ENCODE data around the gene LEFTY1. TPM values are rescaled to one million over a fixed set of nuclear protein-coding genes. Genes with fewer than 3 reads are reported as not detected.

Gene LEFTY1
- total RNA-seq, 1 experiment from 2014 or later = not detected

DNA sequence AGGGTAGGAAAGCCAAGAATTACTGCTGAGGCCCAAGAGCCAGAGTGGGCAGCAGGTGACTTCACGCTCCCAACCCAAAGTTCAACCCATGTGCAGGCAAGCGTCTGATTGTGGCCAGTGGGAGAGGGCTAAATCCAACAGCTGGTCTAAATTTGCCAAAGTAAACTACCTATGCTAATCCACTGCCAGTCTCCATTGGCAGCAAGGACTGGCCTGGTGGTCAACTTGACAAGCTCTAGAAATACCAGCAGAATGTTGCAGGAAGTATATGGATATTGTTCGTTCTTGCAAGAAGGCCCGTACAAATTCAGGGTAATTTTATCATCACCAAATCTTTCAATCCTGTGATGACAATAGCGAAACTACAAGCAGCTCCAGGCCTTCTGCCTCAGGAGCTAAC is 8.3 kb downstream of the LEFTY1 start:
- DNase-seq (no peak), ATAC-seq (no peak)
- H3F3A ChIP-seq (ENCODE audit: low read length, unreplicated experiment) = peaks cover 4% of the 10 kb centered on the region
- H3K9ac ChIP-seq (ENCODE audit: low read length) = peak overlapping the region; percentile 97
- CTCF ChIA-PET = interaction anchor here (0.8 kb wide), 1 partner anchor 9 kb away, joined by 5 read pairs; no protein-coding TSS in a partner anchor
- H3K79me2 ChIP-seq (ENCODE audit: low read length) = peaks cover 69% of the 10 kb centered on the region
- BruUV-seq (replicated peaks) = no TSS peak
- H3K27ac ChIP-seq (ENCODE audit: low read length) = peak overlapping the region; percentile 98
- H4K20me1 ChIP-seq (ENCODE audit: low read length) = peaks cover 23% of the 10 kb centered on the region; the same call in 1 of the 2 replicates
- intact Hi-C loops (cut with micrococcal nuclease) = loop anchor here (1.0 to 5.0 kb wide), 3 partner anchors 14 to 103 kb away; partner anchors contain the start of gene SRP9
- peak overlapping the region; percentile 93 for H3K4me2 ChIP-seq (ENCODE audit: low read length)
- H3K4me1 ChIP-seq (ENCODE audit: insufficient read depth, low read length) = peaks cover 65% of the 10 kb centered on the region
- no peaks in the 10 kb centered on the region for H3K27me3 ChIP-seq (ENCODE audit: low read length)
- no peaks in the 10 kb centered on the region for H3K9me3 ChIP-seq (ENCODE audit: low read length)
- no peaks in the 10 kb centered on the region for H3K9me2 ChIP-seq (replicated peaks; ENCODE audit: low read length)
- peak overlapping the region; percentile 96 for H3K4me3 ChIP-seq (ENCODE audit: low read length)
- TF ChIP-seq EZH2phosphoT487 (IDR thresholded peaks at IDR 0.05; ENCODE audit: borderline replicate concordance, low read length) = no peak
- no peak for TF ChIP-seq CTCF (conservative IDR thresholded peaks at IDR 0.05; ENCODE audit: low read depth, low read length)
- TF ChIP-seq EZH2 (IDR thresholded peaks at IDR 0.05; ENCODE audit: low read length, unreplicated experiment) = no peak
- no peak overlapping the region for H2AFZ ChIP-seq (ENCODE audit: low read length)
- POLR2A ChIA-PET (ENCODE audit: unreplicated experiment) = interaction anchor here (0.5 to 1.1 kb wide), 4 partner anchors 9 to 295 kb away, joined by 3 to 16 read pairs (median 6); no protein-coding TSS in a partner anchor
- H3K36me3 ChIP-seq (ENCODE audit: low read depth, low read length) = peaks cover 15% of the 10 kb centered on the region

GRCh38 chr1:225880222-225880588 is 8.7 kb downstream of the LEFTY1 start:
- no peaks in the 10 kb centered on the region for H3K9me2 ChIP-seq (replicated peaks; ENCODE audit: low read length)
- no TSS peak for BruUV-seq (replicated peaks)
- peaks cover 4% of the 10 kb centered on the region for H3F3A ChIP-seq (ENCODE audit: low read length, unreplicated experiment)
- H3K4me2 ChIP-seq (ENCODE audit: low read length) = peak overlapping the region; percentile 93
- H3K9me3 ChIP-seq (ENCODE audit: low read length) = no peaks in the 10 kb centered on the region
- POLR2A ChIA-PET (ENCODE audit: unreplicated experiment) = interaction anchor here (0.5 to 0.6 kb wide), 3 partner anchors 52 to 294 kb away, joined by 3 to 7 read pairs (median 4); no protein-coding TSS in a partner anchor
- H3K79me2 ChIP-seq (ENCODE audit: low read length) = peaks cover 70% of the 10 kb centered on the region
- H3K27me3 ChIP-seq (ENCODE audit: low read length) = no peaks in the 10 kb centered on the region
- H3K27ac ChIP-seq (ENCODE audit: low read length) = peak overlapping the region; percentile 98
- peak overlapping the region; percentile 96 for H3K4me3 ChIP-seq (ENCODE audit: low read length)
- intact Hi-C loops (cut with micrococcal nuclease) = loop anchor here (5.0 kb wide), 1 partner anchor 103 kb away; the partner anchor contains the start of gene SRP9
- peak overlapping the region; percentile 97 for H3K9ac ChIP-seq (ENCODE audit: low read length)
- no peak for DNase-seq
- H3K4me1 ChIP-seq (ENCODE audit: insufficient read depth, low read length) = peaks cover 68% of the 10 kb centered on the region
- H4K20me1 ChIP-seq (ENCODE audit: low read length) = peaks cover 23% of the 10 kb centered on the region; the same call in 1 of the 2 replicates
- peaks cover 15% of the 10 kb centered on the region for H3K36me3 ChIP-seq (ENCODE audit: low read depth, low read length)
- no peak overlapping the region for H2AFZ ChIP-seq (ENCODE audit: low read length)
- no peak for ATAC-seq
- TF ChIP-seq EZH2phosphoT487 (IDR thresholded peaks at IDR 0.05; ENCODE audit: borderline replicate concordance, low read length) = no peak
- no peak for TF ChIP-seq CTCF (conservative IDR thresholded peaks at IDR 0.05; ENCODE audit: low read depth, low read length)
- no peak for TF ChIP-seq EZH2 (IDR thresholded peaks at IDR 0.05; ENCODE audit: low read length, unreplicated experiment)
- CTCF ChIA-PET = interaction anchor here (0.8 kb wide), 1 partner anchor 8 kb away, joined by 5 read pairs; no protein-coding TSS in a partner anchor
